ENCODE results near the gene C11orf52. TPM values are rescaled to one million over a fixed set of nuclear protein-coding genes. Genes with fewer than 3 reads are reported as not detected.
A peak's percentile ranks its signal among the peaks of the same experiment; 100 is the strongest.

C11orf52 gene, protein sequence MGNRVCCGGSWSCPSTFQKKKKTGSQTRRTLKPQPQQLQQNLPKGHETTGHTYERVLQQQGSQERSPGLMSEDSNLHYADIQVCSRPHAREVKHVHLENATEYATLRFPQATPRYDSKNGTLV
- total RNA-seq (10 to 100 TPM in 2 of 5 donors, 1 to 10 TPM in 2, not detected in 1; 3.9 to 18.7 (median 12.5) TPM), polyA plus RNA-seq (10 to 100 TPM; 28.0 to 43.4 (median 35.0) TPM)
- long read RNA-seq, donor 1, partial matches to known transcripts: 0 of 2 reads
- long read RNA-seq, donor 1, other reads (novel, unspliced or antisense): 0 of 2 reads
- long read RNA-seq, donor 2, partial matches to known transcripts: 0 of 5 reads
- long read RNA-seq, donor 2, other reads (novel, unspliced or antisense): 0 of 5 reads
- long read RNA-seq, donor 3, transcript C11orf52-201 (4 exons, 1,141 nt): major isoform, 5 of 5 reads
- long read RNA-seq, donor 3, partial matches to known transcripts: 0 of 5 reads
- long read RNA-seq, donor 3, other reads (novel, unspliced or antisense): 0 of 5 reads
- long read RNA-seq, donor 4: 0 reads
- long read RNA-seq, donor 5, partial matches to known transcripts: 0 of 3 reads
- long read RNA-seq, donor 5, other reads (novel, unspliced or antisense): 0 of 3 reads
- long read RNA-seq, donor 6, transcript C11orf52-201 (4 exons, 1,141 nt): major isoform, 12 of 12 reads
- long read RNA-seq, donor 6, partial matches to known transcripts: 0 of 12 reads
- long read RNA-seq, donor 6, other reads (novel, unspliced or antisense): 0 of 12 reads
- long read RNA-seq, donor 7, transcript C11orf52-201 (4 exons, 1,141 nt): major isoform, 5 of 5 reads
- long read RNA-seq, donor 7, partial matches to known transcripts: 0 of 5 reads
- long read RNA-seq, donor 7, other reads (novel, unspliced or antisense): 0 of 5 reads
- long read RNA-seq, donor 8, partial matches to known transcripts: 0 of 4 reads
- long read RNA-seq, donor 8, other reads (novel, unspliced or antisense): 0 of 4 reads
- long read RNA-seq, donor 9, transcript C11orf52-201 (4 exons, 1,141 nt): major isoform, 7 of 7 reads
- long read RNA-seq, donor 9, partial matches to known transcripts: 0 of 7 reads
- long read RNA-seq, donor 9, other reads (novel, unspliced or antisense): 0 of 7 reads
- long read RNA-seq, donor 10, partial matches to known transcripts: 0 of 1 reads
- long read RNA-seq, donor 10, other reads (novel, unspliced or antisense): 0 of 1 reads

DNA sequence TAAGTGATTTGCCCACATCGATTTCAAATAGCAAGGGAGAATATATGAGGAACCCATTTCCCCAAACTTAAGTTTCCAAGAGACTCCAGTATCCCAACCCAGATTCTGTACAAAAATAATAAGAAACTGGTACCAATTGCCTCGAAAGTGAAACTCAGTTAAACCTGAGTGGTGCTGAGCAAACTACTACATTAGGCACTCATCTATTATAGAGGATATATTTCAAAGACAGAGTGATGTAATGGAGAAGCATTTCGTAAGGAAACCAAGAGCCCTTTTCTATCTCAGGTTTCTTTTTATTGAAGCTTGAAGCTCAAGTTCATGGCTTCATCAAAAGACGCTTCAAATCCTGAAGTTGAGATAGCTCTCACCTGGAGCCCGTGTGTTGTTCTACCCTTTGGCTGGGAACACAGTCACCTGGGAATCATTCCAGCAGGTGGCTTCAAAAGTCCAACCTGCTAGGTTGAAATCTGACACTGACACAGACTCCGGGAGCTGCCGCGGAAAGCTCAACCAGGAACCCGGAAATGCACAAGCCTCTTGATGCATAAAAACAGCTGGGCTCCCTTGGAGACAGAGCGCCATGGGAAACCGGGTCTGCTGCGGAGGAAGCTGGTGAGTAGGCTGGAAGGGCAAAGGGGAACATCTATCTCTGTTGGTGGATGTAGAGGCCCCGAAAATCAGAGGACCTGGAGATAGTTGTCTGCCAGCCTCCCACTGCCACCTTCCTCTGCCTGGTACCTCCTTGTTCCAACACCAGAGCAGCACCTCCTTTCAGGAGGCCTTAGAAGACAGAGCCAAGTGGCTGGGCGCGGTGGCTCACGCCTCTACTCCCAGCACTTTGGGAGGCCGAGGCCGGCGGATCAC, at the start of gene C11orf52:
Gene C11orf52, plus strand, starts transcription at position 524 of the 867 bp plus-strand sequence. Its CDS starts 60 bp downstream, at position 584.
- peak within 1 kb of the TSS; percentile 79 to 88 (median 86) for H3K27ac ChIP-seq
- peak within 1 kb of the TSS; percentile 20 to 44 (median 33) for H3K4me3 ChIP-seq
- 28 to 49% (median 35%) methylated on average over 13 to 19 of the region's 19 CpGs for WGBS, 5 donors
- intact Hi-C loops (cut with DNase I; ENCODE audit: low total_unique reads): no loop called here
- H3K36me3 ChIP-seq: no peaks in the 10 kb centered on the region
- peaks cover 0 to 7% (median 0%) of the 10 kb centered on the region in 3 donors for H3K27me3 ChIP-seq
- peaks cover 8 to 57% (median 34%) of the 10 kb centered on the region in 4 donors for H3K4me1 ChIP-seq
- no peaks in the 10 kb centered on the region for H3K9me3 ChIP-seq
- TF ChIP-seq EP300 (IDR thresholded peaks at IDR 0.05): no peak
- peak in 1 of 4 donors; percentile 43 for TF ChIP-seq POLR2A (IDR thresholded peaks at IDR 0.05)
- peak in 2 of 3 donors; percentile 81 to 83 for TF ChIP-seq POLR2AphosphoS5 (IDR thresholded peaks at IDR 0.05)
- TF ChIP-seq, protein P1, sequence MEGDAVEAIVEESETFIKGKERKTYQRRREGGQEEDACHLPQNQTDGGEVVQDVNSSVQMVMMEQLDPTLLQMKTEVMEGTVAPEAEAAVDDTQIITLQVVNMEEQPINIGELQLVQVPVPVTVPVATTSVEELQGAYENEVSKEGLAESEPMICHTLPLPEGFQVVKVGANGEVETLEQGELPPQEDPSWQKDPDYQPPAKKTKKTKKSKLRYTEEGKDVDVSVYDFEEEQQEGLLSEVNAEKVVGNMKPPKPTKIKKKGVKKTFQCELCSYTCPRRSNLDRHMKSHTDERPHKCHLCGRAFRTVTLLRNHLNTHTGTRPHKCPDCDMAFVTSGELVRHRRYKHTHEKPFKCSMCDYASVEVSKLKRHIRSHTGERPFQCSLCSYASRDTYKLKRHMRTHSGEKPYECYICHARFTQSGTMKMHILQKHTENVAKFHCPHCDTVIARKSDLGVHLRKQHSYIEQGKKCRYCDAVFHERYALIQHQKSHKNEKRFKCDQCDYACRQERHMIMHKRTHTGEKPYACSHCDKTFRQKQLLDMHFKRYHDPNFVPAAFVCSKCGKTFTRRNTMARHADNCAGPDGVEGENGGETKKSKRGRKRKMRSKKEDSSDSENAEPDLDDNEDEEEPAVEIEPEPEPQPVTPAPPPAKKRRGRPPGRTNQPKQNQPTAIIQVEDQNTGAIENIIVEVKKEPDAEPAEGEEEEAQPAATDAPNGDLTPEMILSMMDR (IDR thresholded peaks at IDR 0.05): peak in 1 of 7 experiments; percentile 7
- peak; percentile 89 to 95 for DNase-seq

DNA sequence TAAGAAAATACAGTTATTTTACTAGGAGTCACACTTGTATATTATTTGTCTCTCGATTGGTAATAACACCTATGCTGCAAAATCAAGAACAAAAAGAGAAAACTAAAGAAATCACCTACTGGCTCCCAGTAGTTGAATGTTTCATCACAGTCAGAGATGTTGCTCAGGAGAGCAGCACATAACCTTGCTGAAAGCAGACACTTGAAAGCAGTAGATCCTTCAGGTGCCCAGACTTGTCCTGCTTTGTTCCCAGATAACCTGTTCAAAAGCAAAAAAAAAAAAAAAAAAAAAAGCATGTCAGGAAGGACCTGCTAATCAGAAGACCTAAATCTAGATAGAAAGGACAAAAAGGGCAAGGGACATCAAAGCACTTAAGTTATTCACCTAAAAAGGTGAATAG, 48.6 kb upstream of the C11orf52 start:
- TF ChIP-seq EP300 (IDR thresholded peaks at IDR 0.05) (no peak), POLR2AphosphoS5 (IDR thresholded peaks at IDR 0.05) (no peak), POLR2A (IDR thresholded peaks at IDR 0.05) (no peak)
- TF ChIP-seq, protein P1 (IDR thresholded peaks at IDR 0.05): no peak
- no peaks in the 10 kb centered on the region for H3K9me3 ChIP-seq
- H3K27me3 ChIP-seq: no peaks in the 10 kb centered on the region
- H3K36me3 ChIP-seq: peaks cover 16 to 44% (median 39%) of the 10 kb centered on the region in 4 donors
- 85 to 96% (median 87%) methylated on average over 1 of the region's 1 CpG for WGBS, 5 donors
- no peak for DNase-seq
- H3K4me3 ChIP-seq: peak overlapping the region in 3 of 4 donors; percentile 73 to 97 (median 97)
- H3K4me1 ChIP-seq: peaks cover 4 to 32% (median 18%) of the 10 kb centered on the region in 4 donors
- H3K27ac ChIP-seq: peak overlapping the region in 2 of 5 donors; percentile 91 to 97
- intact Hi-C loops (cut with DNase I; ENCODE audit: low total_unique reads): no loop called here

DNA sequence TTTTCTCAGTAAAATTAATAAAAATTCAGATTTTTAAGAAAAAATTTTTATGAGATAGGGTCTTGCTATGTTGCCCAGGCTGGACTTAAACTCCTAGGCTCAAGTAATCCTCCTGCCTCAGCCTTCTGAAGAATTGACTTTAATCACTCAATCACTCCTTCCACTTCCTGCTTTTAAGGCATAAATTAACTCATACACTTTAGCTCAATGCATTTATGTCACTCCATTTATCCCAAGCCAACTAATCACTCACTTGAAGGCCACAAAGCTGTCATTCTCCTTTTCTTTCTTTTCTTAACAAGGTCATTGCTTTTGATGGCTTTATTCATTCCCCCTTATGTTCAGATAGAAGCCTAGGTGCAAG, 48.2 kb upstream of the C11orf52 start:
- peak overlapping the region in 4 of 5 donors; percentile 89 to 97 (median 90) for H3K27ac ChIP-seq
- DNase-seq: no peak
- peak overlapping the region; percentile 73 to 97 (median 95) for H3K4me3 ChIP-seq
- H3K27me3 ChIP-seq: no peaks in the 10 kb centered on the region
- peaks cover 4 to 32% (median 18%) of the 10 kb centered on the region in 4 donors for H3K4me1 ChIP-seq
- intact Hi-C loops (cut with DNase I; ENCODE audit: low total_unique reads): no loop called here
- no peaks in the 10 kb centered on the region for H3K9me3 ChIP-seq
- peaks cover 17 to 44% (median 39%) of the 10 kb centered on the region in 4 donors for H3K36me3 ChIP-seq
- TF ChIP-seq, protein P1 (IDR thresholded peaks at IDR 0.05): no peak
- TF ChIP-seq EP300 (IDR thresholded peaks at IDR 0.05) (no peak), POLR2A (IDR thresholded peaks at IDR 0.05) (no peak), POLR2AphosphoS5 (IDR thresholded peaks at IDR 0.05) (no peak)

Data from stomach (tissue), 19 donors.